Activated CD8-positive, alpha-beta memory T cell treated with anti-CD3 and anti-CD28 coated beads, Interleukin-2, amount 50 U/mL, for 24 hours (primary cell): ENCODE data around the gene MTX3.

Experiments used
- DNase-seq: peaks from one replicate; pipeline ENCODE4 v3.0.0-alpha.2; 2020; ENCODE audit errors: extremely low read depth

The MTX3 gene

DNA sequence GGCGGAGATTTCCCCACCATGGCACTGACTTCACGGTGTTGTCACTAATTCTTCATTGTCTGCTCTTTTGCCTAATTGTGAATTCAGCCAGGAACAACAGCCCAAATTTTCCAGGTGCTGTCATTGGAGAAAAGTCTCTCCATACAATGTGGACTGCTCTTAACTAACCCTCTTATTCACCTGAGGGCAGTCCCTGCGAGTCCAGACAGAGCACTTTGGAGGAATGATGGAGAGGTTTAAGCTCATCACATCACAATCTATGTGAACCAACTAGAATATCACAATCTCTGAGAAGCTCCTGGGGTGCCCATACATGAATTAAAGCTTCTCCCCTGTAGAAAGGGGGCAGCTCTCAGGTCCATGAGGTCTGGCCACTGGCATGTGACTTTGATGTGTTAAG is 56.4 kb downstream of the MTX3 start:
- DNase-seq, result no peak

DNA sequence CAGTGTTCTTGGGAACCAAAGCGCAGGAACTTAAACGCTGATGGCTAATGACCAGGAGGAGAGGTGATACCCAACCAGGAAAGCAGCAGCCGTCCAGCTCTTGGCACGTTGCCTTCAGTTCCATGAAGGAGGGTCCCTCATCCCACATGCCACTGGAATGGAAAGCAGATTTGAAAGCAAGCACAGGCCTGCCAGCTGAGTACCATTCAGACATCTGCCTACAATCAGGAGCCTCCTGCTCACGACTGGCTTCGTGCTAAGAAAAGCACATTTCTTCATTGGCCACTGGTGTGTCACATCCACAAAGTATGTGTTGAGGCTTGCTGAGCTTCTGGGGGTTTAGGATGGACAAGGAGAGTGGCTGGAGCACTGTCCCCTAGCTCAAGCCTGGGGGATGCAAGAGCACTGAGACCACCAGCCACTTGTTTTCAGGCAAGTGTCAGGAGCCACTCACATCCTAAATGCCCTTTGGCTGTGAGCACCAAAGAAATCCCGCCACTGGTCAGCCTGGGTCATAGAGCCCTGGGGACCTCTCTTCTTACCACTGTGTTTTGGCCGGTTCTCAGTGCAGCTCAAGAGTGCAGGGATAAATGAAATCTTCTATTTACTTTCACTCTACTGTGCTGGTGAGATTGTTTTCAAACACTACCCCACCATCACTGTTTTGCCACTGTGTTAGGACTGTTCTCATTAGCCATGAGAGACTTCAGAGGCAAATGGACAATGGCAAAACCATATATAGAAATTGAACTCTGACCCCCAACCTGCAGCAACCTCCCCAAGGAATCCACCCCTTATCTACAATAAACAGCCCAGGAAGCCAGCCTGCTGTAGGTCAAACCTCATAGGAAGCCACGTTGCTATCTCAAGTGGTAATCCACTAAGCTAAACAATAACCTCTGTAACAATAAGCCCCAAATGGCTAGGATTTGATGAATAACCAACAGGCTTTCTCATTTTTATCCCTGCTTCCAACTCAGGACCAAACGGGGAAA is 58.3 kb downstream of the MTX3 start:
- no peak for DNase-seq

DNA sequence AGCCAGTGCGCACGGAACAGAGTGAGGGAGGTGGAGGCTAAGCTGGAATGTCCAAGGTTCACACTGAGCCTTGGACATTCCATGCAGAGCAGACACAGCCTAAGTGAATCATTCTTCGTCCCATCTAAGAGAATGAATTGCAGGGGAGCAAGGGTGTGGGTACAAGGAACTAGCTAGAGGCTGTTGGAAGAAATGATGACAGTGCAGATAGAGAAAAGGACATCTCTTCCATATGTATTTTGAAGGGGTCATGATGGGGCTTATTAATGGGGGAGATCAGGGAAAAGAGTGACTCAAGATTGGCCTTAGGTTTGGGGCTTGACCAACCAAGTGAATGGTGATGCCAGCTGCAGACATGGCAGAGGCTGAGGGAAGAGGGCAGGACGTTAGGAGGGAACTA is 59.2 kb downstream of the MTX3 start:
- no peak for DNase-seq

- no peak for DNase-seq
These were observed 59.7 kb downstream of the MTX3 start for GRCh38 chr5:79931409-79931808.

- no peak for DNase-seq
These were observed 62.0 kb downstream of the MTX3 start for GRCh38 chr5:79929095-79929494.
